ENCODE data around the gene ATXN2L.

Gene ATXN2L

GRCh38 chr16:28826141-28826540 is 3.3 kb downstream of the ATXN2L start:
- H3K9me3 ChIP-seq (ENCODE audit: control insufficient read depth, low read length), result no peaks in the 10 kb centered on the region
- peak overlapping the region in 1 of 2 experiments; percentile 95 for H3K4me3 ChIP-seq (ENCODE audit: insufficient read depth in 1 of 2, low read depth in 1 of 2, low read length in 2 of 2)
- H3K27ac ChIP-seq (ENCODE audit: low read length, poor library complexity, severe bottlenecking), result no peak overlapping the region
- H4K8ac ChIP-seq (ENCODE audit: low read length), result no peak overlapping the region
- peak; percentile 46 for DNase-seq
- H3K27me3 ChIP-seq (ENCODE audit: control insufficient read depth in 1 of 2, insufficient read depth in 1 of 2, low read length in 2 of 2), result no peaks in the 10 kb centered on the region
- no peak overlapping the region for H2BK120ac ChIP-seq (ENCODE audit: low read depth, low read length)
- H2BK12ac ChIP-seq (ENCODE audit: low read length in 2 of 2), result no peak overlapping the region
- no peak overlapping the region for H4K91ac ChIP-seq (ENCODE audit: low read length)
- H3K14ac ChIP-seq (ENCODE audit: low read length in 2 of 2), result no peak overlapping the region
- H3K18ac ChIP-seq (ENCODE audit: low read depth in 1 of 2, low read length in 2 of 2), result no peak overlapping the region
- peaks cover 6% of the 10 kb centered on the region for H3K4me1 ChIP-seq (ENCODE audit: control insufficient read depth, insufficient read depth, low read depth, low read length)
- H3K36me3 ChIP-seq (ENCODE audit: control insufficient read depth in 1 of 2, insufficient read depth in 2 of 2, low read depth in 1 of 2, low read length in 2 of 2), result peaks cover 43 to 60% of the 10 kb centered on the region in 2 experiments
- no peak overlapping the region for H3K4ac ChIP-seq (ENCODE audit: low read depth in 1 of 2, low read length in 2 of 2)
- H3K9ac ChIP-seq (ENCODE audit: low read length), result peak overlapping the region; percentile 96
- no peak overlapping the region for H3K23ac ChIP-seq (ENCODE audit: low read length in 2 of 2)
- 74% methylated on average over 6 of the region's 6 CpGs for WGBS
- no peak overlapping the region for H2BK15ac ChIP-seq (ENCODE audit: low read depth, poor library complexity, severe bottlenecking)
- no peak overlapping the region for H3K4me2 ChIP-seq (ENCODE audit: low read length, poor library complexity, severe bottlenecking)
- H2AFZ ChIP-seq (ENCODE audit: low read depth, low read length), result no peak overlapping the region
- no peak overlapping the region for H2AK5ac ChIP-seq (ENCODE audit: low read length, severe bottlenecking)
- H3K79me1 ChIP-seq (replicated peaks; ENCODE audit: low read length, poor library complexity, severe bottlenecking), result peaks cover 18% of the 10 kb centered on the region
- H2BK5ac ChIP-seq (ENCODE audit: low read depth, low read length, poor library complexity, severe bottlenecking), result no peak overlapping the region

DNA sequence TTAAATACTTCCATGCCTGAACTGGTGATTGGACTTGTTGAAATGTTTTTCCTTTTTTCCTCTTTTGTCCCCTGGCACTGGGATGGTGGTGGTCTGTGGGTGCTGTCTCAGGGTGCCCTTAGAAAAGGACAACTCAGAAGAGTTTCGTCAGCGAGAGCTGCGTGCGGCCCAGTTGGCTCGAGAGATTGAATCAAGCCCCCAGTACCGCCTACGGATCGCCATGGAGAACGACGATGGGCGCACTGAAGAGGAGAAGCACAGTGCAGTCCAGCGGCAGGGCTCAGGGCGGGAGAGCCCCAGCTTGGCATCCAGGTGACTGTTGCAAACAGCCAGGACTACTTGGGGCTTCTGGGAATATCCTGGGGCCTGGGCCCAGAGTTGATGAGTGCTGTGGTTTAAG is 6.9 kb downstream of the ATXN2L start:
- Histone ChIP-seq H3K4me3 (ENCODE audit: insufficient read depth in 1 of 2, low read depth in 1 of 2, low read length in 2 of 2) (no peak overlapping the region), H4K91ac (ENCODE audit: low read length) (no peak overlapping the region), H2AK5ac (ENCODE audit: low read length, severe bottlenecking) (no peak overlapping the region), H3K18ac (ENCODE audit: low read depth in 1 of 2, low read length in 2 of 2) (no peak overlapping the region), H3K9me3 (ENCODE audit: control insufficient read depth, low read length) (no peaks in the 10 kb centered on the region), H2AFZ (ENCODE audit: low read depth, low read length) (no peak overlapping the region), H2BK12ac (ENCODE audit: low read length in 2 of 2) (no peak overlapping the region), H2BK5ac (ENCODE audit: low read depth, low read length, poor library complexity, severe bottlenecking) (no peak overlapping the region), H3K23ac (ENCODE audit: low read length in 2 of 2) (no peak overlapping the region), H3K4me1 (ENCODE audit: control insufficient read depth, insufficient read depth, low read depth, low read length) (peaks cover 6% of the 10 kb centered on the region), H3K4me2 (ENCODE audit: low read length, poor library complexity, severe bottlenecking) (no peak overlapping the region), H3K14ac (ENCODE audit: low read length in 2 of 2) (no peak overlapping the region), H4K8ac (ENCODE audit: low read length) (no peak overlapping the region), H3K79me1 (replicated peaks; ENCODE audit: low read length, poor library complexity, severe bottlenecking) (peaks cover 36% of the 10 kb centered on the region), H3K27ac (ENCODE audit: low read length, poor library complexity, severe bottlenecking) (no peak overlapping the region), H3K36me3 (ENCODE audit: control insufficient read depth in 1 of 2, insufficient read depth in 2 of 2, low read depth in 1 of 2, low read length in 2 of 2) (peaks cover 75 to 96% of the 10 kb centered on the region in 2 experiments), H3K4ac (ENCODE audit: low read depth in 1 of 2, low read length in 2 of 2) (no peak overlapping the region), H3K9ac (ENCODE audit: low read length) (no peak overlapping the region), H3K27me3 (ENCODE audit: control insufficient read depth in 1 of 2, insufficient read depth in 1 of 2, low read length in 2 of 2) (no peaks in the 10 kb centered on the region), H2BK15ac (ENCODE audit: low read depth, poor library complexity, severe bottlenecking) (no peak overlapping the region), H2BK120ac (ENCODE audit: low read depth, low read length) (no peak overlapping the region)
- WGBS, result 98% methylated on average over 13 of the region's 13 CpGs
- no peak for DNase-seq

GRCh38 chr16:28830531-28830930 is 7.7 kb downstream of the ATXN2L start:
- Histone ChIP-seq H2BK120ac (ENCODE audit: low read depth, low read length) (no peak overlapping the region), H3K9me3 (ENCODE audit: control insufficient read depth, low read length) (no peaks in the 10 kb centered on the region), H4K91ac (ENCODE audit: low read length) (no peak overlapping the region), H2BK15ac (ENCODE audit: low read depth, poor library complexity, severe bottlenecking) (no peak overlapping the region), H2AK5ac (ENCODE audit: low read length, severe bottlenecking) (no peak overlapping the region), H3K79me1 (replicated peaks; ENCODE audit: low read length, poor library complexity, severe bottlenecking) (peaks cover 42% of the 10 kb centered on the region), H3K4me3 (ENCODE audit: insufficient read depth in 1 of 2, low read depth in 1 of 2, low read length in 2 of 2) (no peak overlapping the region), H2AFZ (ENCODE audit: low read depth, low read length) (no peak overlapping the region), H3K9ac (ENCODE audit: low read length) (peak overlapping the region; percentile 13), H2BK5ac (ENCODE audit: low read depth, low read length, poor library complexity, severe bottlenecking) (no peak overlapping the region), H4K8ac (ENCODE audit: low read length) (no peak overlapping the region), H3K4me1 (ENCODE audit: control insufficient read depth, insufficient read depth, low read depth, low read length) (peaks cover 4% of the 10 kb centered on the region), H3K23ac (ENCODE audit: low read length in 2 of 2) (no peak overlapping the region), H3K14ac (ENCODE audit: low read length in 2 of 2) (no peak overlapping the region), H2BK12ac (ENCODE audit: low read length in 2 of 2) (no peak overlapping the region), H3K4ac (ENCODE audit: low read depth in 1 of 2, low read length in 2 of 2) (no peak overlapping the region), H3K27me3 (ENCODE audit: control insufficient read depth in 1 of 2, insufficient read depth in 1 of 2, low read length in 2 of 2) (no peaks in the 10 kb centered on the region), H3K36me3 (ENCODE audit: control insufficient read depth in 1 of 2, insufficient read depth in 2 of 2, low read depth in 1 of 2, low read length in 2 of 2) (peaks cover 81 to 99% of the 10 kb centered on the region in 2 experiments), H3K27ac (ENCODE audit: low read length, poor library complexity, severe bottlenecking) (no peak overlapping the region), H3K18ac (ENCODE audit: low read depth in 1 of 2, low read length in 2 of 2) (no peak overlapping the region), H3K4me2 (ENCODE audit: low read length, poor library complexity, severe bottlenecking) (no peak overlapping the region)
- DNase-seq, result no peak
- WGBS, result 95% methylated on average over 10 of the region's 13 CpGs

DNA sequence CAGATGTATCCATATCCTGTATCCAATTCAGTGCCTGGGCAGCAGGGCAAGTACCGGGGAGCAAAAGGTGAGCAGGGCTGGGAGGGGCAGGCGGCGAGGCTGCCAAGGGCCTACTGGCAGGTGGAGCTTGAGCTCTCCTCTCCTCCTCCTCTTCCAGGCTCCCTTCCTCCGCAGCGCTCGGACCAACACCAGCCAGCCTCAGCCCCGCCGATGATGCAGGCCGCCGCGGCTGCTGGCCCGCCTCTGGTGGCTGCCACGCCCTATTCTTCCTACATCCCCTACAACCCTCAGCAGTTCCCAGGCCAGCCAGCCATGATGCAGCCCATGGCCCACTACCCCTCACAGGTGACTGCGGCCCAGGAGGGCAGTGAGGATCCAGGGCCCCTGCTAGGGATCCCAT is 11.6 kb downstream of the ATXN2L start:
- no peak overlapping the region for H3K4me3 ChIP-seq (ENCODE audit: insufficient read depth in 1 of 2, low read depth in 1 of 2, low read length in 2 of 2)
- H2BK5ac ChIP-seq (ENCODE audit: low read depth, low read length, poor library complexity, severe bottlenecking), result no peak overlapping the region
- H2BK12ac ChIP-seq (ENCODE audit: low read length in 2 of 2), result no peak overlapping the region
- H2AFZ ChIP-seq (ENCODE audit: low read depth, low read length), result no peak overlapping the region
- no peak overlapping the region for H4K91ac ChIP-seq (ENCODE audit: low read length)
- H3K36me3 ChIP-seq (ENCODE audit: control insufficient read depth in 1 of 2, insufficient read depth in 2 of 2, low read depth in 1 of 2, low read length in 2 of 2), result peaks cover 92 to 99% of the 10 kb centered on the region in 2 experiments
- no peak overlapping the region for H3K14ac ChIP-seq (ENCODE audit: low read length in 2 of 2)
- H3K9ac ChIP-seq (ENCODE audit: low read length), result no peak overlapping the region
- no peak overlapping the region for H3K4ac ChIP-seq (ENCODE audit: low read depth in 1 of 2, low read length in 2 of 2)
- peaks cover 54% of the 10 kb centered on the region for H3K79me1 ChIP-seq (replicated peaks; ENCODE audit: low read length, poor library complexity, severe bottlenecking)
- H2AK5ac ChIP-seq (ENCODE audit: low read length, severe bottlenecking), result no peak overlapping the region
- H2BK120ac ChIP-seq (ENCODE audit: low read depth, low read length), result no peak overlapping the region
- WGBS, result 98% methylated on average over 14 of the region's 14 CpGs
- no peaks in the 10 kb centered on the region for H3K4me1 ChIP-seq (ENCODE audit: control insufficient read depth, insufficient read depth, low read depth, low read length)
- no peak overlapping the region for H4K8ac ChIP-seq (ENCODE audit: low read length)
- no peak overlapping the region for H2BK15ac ChIP-seq (ENCODE audit: low read depth, poor library complexity, severe bottlenecking)
- DNase-seq, result no peak
- H3K18ac ChIP-seq (ENCODE audit: low read depth in 1 of 2, low read length in 2 of 2), result no peak overlapping the region
- H3K27ac ChIP-seq (ENCODE audit: low read length, poor library complexity, severe bottlenecking), result no peak overlapping the region
- H3K27me3 ChIP-seq (ENCODE audit: control insufficient read depth in 1 of 2, insufficient read depth in 1 of 2, low read length in 2 of 2), result no peaks in the 10 kb centered on the region
- H3K23ac ChIP-seq (ENCODE audit: low read length in 2 of 2), result no peak overlapping the region
- no peaks in the 10 kb centered on the region for H3K9me3 ChIP-seq (ENCODE audit: control insufficient read depth, low read length)
- H3K4me2 ChIP-seq (ENCODE audit: low read length, poor library complexity, severe bottlenecking), result no peak overlapping the region

Measured in mesenchymal stem cell (in vitro differentiated cells and primary cell).